Neural progenitor cell (in vitro differentiated cells): Measurements from ENCODE around the gene UFSP2. TPM values are rescaled to one million over a fixed set of nuclear protein-coding genes. Genes with fewer than 3 reads are reported as not detected.
A peak's percentile ranks its signal among the peaks of the same experiment; 100 is the strongest.

Experiments
- DNase-seq: peaks from one replicate; pipeline ENCODE4 v3.0.0-alpha.2; 2016; ENCODE audit warnings: low spot score
- H2AFZ ChIP-seq: fragments of 200-600 bp; sonication (generic); replicated peaks from 2 replicates; pipeline ENCODE4 v1.6.1; 2016; ENCODE audit warnings: antibody characterized with exemption
- H3F3A ChIP-seq: fragments of 200-600 bp; sonication (generic); 2 replicates; pipeline ENCODE4 v1.6.1; 2016; ENCODE audit warnings: antibody characterized with exemption, low read depth
- H3K27ac ChIP-seq: fragments of 200-600 bp; sonication (generic); 2 replicates; pipeline ENCODE4 v1.5.1; 2016; ENCODE audit warnings: mild to moderate bottlenecking
- H3K27me3 ChIP-seq: fragments of 200-600 bp; sonication (generic); 2 replicates; pipeline ENCODE4 v1.6.1; 2016; ENCODE audit warnings: mild to moderate bottlenecking, moderate library complexity
- H3K36me3 ChIP-seq: fragments of 200-600 bp; sonication (generic); 2 replicates; pipeline ENCODE4 v1.5.1; 2016
- H3K4me1 ChIP-seq: fragments of 200-600 bp; sonication (generic); 2 replicates; pipeline ENCODE4 v1.6.1; 2016; ENCODE audit warnings: mixed run types
- H3K4me2 ChIP-seq: fragments of 200-600 bp; sonication (generic); 2 replicates; pipeline ENCODE4 v1.6.1; 2016
- H3K4me3 ChIP-seq: fragments of 200-600 bp; sonication (generic); 2 replicates; pipeline ENCODE4 v1.5.1; 2016
- H3K79me2 ChIP-seq: fragments of 200-600 bp; sonication (generic); 2 replicates; pipeline ENCODE4 v1.6.1; 2016; ENCODE audit warnings: low read depth
- H3K9ac ChIP-seq: fragments of 200-600 bp; sonication (generic); 2 replicates; pipeline ENCODE4 v1.6.1; 2016
- H3K9me3 ChIP-seq: fragments of 200-600 bp; sonication (generic); 2 replicates; pipeline ENCODE4 v1.5.1; 2016; ENCODE audit warnings: low read depth
- H4K20me1 ChIP-seq: fragments of 200-600 bp; sonication (generic); 2 replicates; pipeline ENCODE4 v1.6.1; 2016; ENCODE audit warnings: low read depth
- H3K27ac Mint-ChIP-seq: 3 replicates; pipeline ENCODE4 v1.8.0; 2021; ENCODE audit warnings: mixed read lengths
- H3K27me3 Mint-ChIP-seq: 2 replicates; pipeline ENCODE4 v1.8.0; 2022; ENCODE audit warnings: low read depth, mild to moderate bottlenecking, inconsistent platforms, moderate library complexity, mixed read lengths; ENCODE audit not compliant: insufficient read depth
- H3K36me3 Mint-ChIP-seq: 3 replicates; pipeline ENCODE4 v1.8.0; 2021; ENCODE audit warnings: mixed read lengths
- H3K4me1 Mint-ChIP-seq: 3 replicates; pipeline ENCODE4 v1.8.0; 2021; ENCODE audit warnings: mixed read lengths
- H3K4me3 Mint-ChIP-seq: 3 replicates; pipeline ENCODE4 v1.8.0; 2021; ENCODE audit warnings: mild to moderate bottlenecking, moderate library complexity, mixed read lengths
- H3K9me3 Mint-ChIP-seq: 3 replicates; pipeline ENCODE4 v1.8.0; 2020; ENCODE audit warnings: mixed read lengths
- CTCF ChIP-seq: fragments of 200-600 bp; sonication (generic); IDR thresholded peaks from 2 replicates; pipeline ENCODE4 v1.5.1; 2017; ENCODE audit warnings: antibody characterized with exemption, mild to moderate bottlenecking
- EZH2 ChIP-seq: fragments of 200-600 bp; sonication (generic); IDR thresholded peaks from 2 replicates; pipeline ENCODE4 v1.6.1; 2017; ENCODE audit warnings: antibody characterized with exemption, mild to moderate bottlenecking, moderate library complexity
- EZH2phosphoT487 ChIP-seq: fragments of 200-600 bp; sonication (generic); IDR thresholded peaks from 2 replicates; pipeline ENCODE4 v1.6.1; 2017; ENCODE audit warnings: antibody characterized with exemption
- total RNA-seq: library from RNA; depleted of rRNA; stranded (reverse); fragments of >200 nt; gene quantifications from 2 replicates; pipeline ENCODE4 v1.2.3, GENCODE V29; 2015; ENCODE audit warnings: low replicate concordance

UFSP2 gene
- total RNA-seq, 1 donor from 2014 or later: 56.9 TPM

- peaks cover 6% of the 10 kb centered on the region for H3K4me1 ChIP-seq
- H3K4me2 ChIP-seq: peak overlapping the region; percentile 94
- H3K36me3 ChIP-seq: peaks cover 7% of the 10 kb centered on the region
- H4K20me1 ChIP-seq: peaks cover 4% of the 10 kb centered on the region
- H3K9me3 ChIP-seq: no peaks in the 10 kb centered on the region
- Mint-ChIP-seq H3K4me1 (peaks cover 24% of the 10 kb centered on the region), H3K36me3 (peaks cover 8% of the 10 kb centered on the region), H3K4me3 (peak overlapping the region; percentile 87), H3K9me3 (peaks cover 2% of the 10 kb centered on the region), H3K27ac (peak overlapping the region; percentile 36), H3K27me3 (no peaks in the 10 kb centered on the region)
- peaks cover 4% of the 10 kb centered on the region for H3F3A ChIP-seq
- H3K9ac ChIP-seq: peak overlapping the region; percentile 99
- peak overlapping the region; percentile 98 for H2AFZ ChIP-seq
- H3K4me3 ChIP-seq: peak overlapping the region; percentile 86
- no peak overlapping the region for H3K27ac ChIP-seq
- TF ChIP-seq EZH2phosphoT487 (no peak), EZH2 (no peak), CTCF (no peak)
- no peaks in the 10 kb centered on the region for H3K27me3 ChIP-seq
- peak; percentile 7 for DNase-seq
- H3K79me2 ChIP-seq: peaks cover 29% of the 10 kb centered on the region
Observed at GRCh38 chr4:185424905-185425646, 688 bp downstream of the UFSP2 start.

- H3K9me3 Mint-ChIP-seq: peaks cover 2% of the 10 kb centered on the region
- no peak for DNase-seq
- H3K27ac ChIP-seq: no peak overlapping the region
- peaks cover 30% of the 10 kb centered on the region for H3K79me2 ChIP-seq
- H3K36me3 Mint-ChIP-seq: peaks cover 16% of the 10 kb centered on the region
- H3K27me3 ChIP-seq: no peaks in the 10 kb centered on the region
- peaks cover 4% of the 10 kb centered on the region for H4K20me1 ChIP-seq
- no peak for TF ChIP-seq EZH2
- TF ChIP-seq EZH2phosphoT487: no peak
- no peak for TF ChIP-seq CTCF
- no peak overlapping the region for H3K4me3 Mint-ChIP-seq
- no peak overlapping the region for H3K27ac Mint-ChIP-seq
- no peak overlapping the region for H2AFZ ChIP-seq
- H3K9me3 ChIP-seq: no peaks in the 10 kb centered on the region
- peaks cover 7% of the 10 kb centered on the region for H3K36me3 ChIP-seq
- H3K4me3 ChIP-seq: no peak overlapping the region
- no peak overlapping the region for H3K4me2 ChIP-seq
- H3K4me1 Mint-ChIP-seq: peaks cover 24% of the 10 kb centered on the region
- peaks cover 6% of the 10 kb centered on the region for H3K4me1 ChIP-seq
- peaks cover 3% of the 10 kb centered on the region for H3K27me3 Mint-ChIP-seq
- H3F3A ChIP-seq: peaks cover 4% of the 10 kb centered on the region
- H3K9ac ChIP-seq: no peak overlapping the region
Observed at GRCh38 chr4:185421366-185422124, 4.2 kb downstream of the UFSP2 start.

GRCh38 chr4:185416955-185417354 lies 8.8 kb downstream of the UFSP2 start:
- H3K36me3 ChIP-seq: peaks cover 7% of the 10 kb centered on the region
- no peak overlapping the region for H3K27ac ChIP-seq
- DNase-seq: no peak
- H3K4me3 Mint-ChIP-seq: no peak overlapping the region
- H3K9me3 ChIP-seq: no peaks in the 10 kb centered on the region
- H3K36me3 Mint-ChIP-seq: peaks cover 21% of the 10 kb centered on the region
- H3K4me1 ChIP-seq: no peaks in the 10 kb centered on the region
- peaks cover 3% of the 10 kb centered on the region for H3K4me1 Mint-ChIP-seq
- no peak overlapping the region for H3K4me3 ChIP-seq
- TF ChIP-seq EZH2phosphoT487 (no peak), EZH2 (no peak), CTCF (no peak)
- no peaks in the 10 kb centered on the region for H4K20me1 ChIP-seq
- H3K79me2 ChIP-seq: peaks cover 6% of the 10 kb centered on the region
- H3K4me2 ChIP-seq: no peak overlapping the region
- peaks cover 8% of the 10 kb centered on the region for H3K27me3 Mint-ChIP-seq
- H3F3A ChIP-seq: no peaks in the 10 kb centered on the region
- no peaks in the 10 kb centered on the region for H3K27me3 ChIP-seq
- H2AFZ ChIP-seq: no peak overlapping the region
- no peak overlapping the region for H3K27ac Mint-ChIP-seq
- no peak overlapping the region for H3K9ac ChIP-seq
- no peaks in the 10 kb centered on the region for H3K9me3 Mint-ChIP-seq
